ENCODE results near the gene GRIPAP1.

DNA sequence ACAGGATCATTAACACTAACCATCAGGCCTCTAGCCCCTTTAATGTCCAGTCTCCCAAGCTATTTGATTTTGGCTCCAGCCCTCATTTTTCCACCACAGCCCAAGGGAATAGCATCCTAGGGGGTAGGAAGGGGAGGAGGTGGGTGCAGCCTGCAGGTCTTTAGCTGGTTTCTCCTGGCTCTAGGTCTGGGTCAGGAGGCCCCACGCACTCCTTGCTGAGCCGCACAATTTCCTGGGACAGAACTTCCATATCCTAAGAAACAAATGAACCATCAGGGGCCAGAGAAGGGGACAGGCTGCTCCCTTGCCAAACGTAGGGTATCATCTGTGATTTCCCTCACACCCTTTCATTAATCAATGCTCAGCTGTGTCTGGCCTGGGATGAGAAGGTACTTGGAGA, 28.0 kb downstream of the GRIPAP1 start:
- TF ChIP-seq, protein P1, sequence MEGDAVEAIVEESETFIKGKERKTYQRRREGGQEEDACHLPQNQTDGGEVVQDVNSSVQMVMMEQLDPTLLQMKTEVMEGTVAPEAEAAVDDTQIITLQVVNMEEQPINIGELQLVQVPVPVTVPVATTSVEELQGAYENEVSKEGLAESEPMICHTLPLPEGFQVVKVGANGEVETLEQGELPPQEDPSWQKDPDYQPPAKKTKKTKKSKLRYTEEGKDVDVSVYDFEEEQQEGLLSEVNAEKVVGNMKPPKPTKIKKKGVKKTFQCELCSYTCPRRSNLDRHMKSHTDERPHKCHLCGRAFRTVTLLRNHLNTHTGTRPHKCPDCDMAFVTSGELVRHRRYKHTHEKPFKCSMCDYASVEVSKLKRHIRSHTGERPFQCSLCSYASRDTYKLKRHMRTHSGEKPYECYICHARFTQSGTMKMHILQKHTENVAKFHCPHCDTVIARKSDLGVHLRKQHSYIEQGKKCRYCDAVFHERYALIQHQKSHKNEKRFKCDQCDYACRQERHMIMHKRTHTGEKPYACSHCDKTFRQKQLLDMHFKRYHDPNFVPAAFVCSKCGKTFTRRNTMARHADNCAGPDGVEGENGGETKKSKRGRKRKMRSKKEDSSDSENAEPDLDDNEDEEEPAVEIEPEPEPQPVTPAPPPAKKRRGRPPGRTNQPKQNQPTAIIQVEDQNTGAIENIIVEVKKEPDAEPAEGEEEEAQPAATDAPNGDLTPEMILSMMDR (conservative IDR thresholded peaks at IDR 0.05), result no peak
- TF ChIP-seq ZFX (IDR thresholded peaks at IDR 0.05), result no peak

All from C4-2B (cell line).